ENCODE data around the gene LDLRAD2. TPM values are rescaled to one million over a fixed set of nuclear protein-coding genes. Genes with fewer than 3 reads are reported as not detected.
"Not testable (repeated sequence)": the region's sequence is repeated elsewhere in the genome, so short reads cannot be mapped to it uniquely, and the experiment has no call there.

The LDLRAD2 gene
- total RNA-seq, 1 experiment from 2014 or later = 1.0 TPM

DNA sequence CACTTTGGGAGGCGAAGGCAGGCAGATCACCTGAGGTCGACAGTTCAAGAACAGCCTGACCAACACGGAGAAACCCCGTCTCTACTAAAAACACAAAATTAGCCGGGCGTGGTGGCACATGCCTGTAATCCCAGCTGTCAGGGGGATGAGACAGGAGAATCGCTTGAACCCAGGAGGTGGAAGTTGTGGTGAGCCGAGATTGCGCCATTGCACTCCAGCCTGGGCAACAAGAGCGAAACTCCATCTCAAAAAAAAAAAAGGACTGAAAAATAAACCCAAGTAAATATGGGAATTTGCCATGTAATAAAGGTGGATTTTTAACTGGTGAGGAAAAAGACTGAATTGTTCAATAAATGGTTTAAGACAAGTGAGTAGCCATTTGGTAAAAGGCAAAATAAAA is 40.4 kb upstream of the LDLRAD2 start:
- H3K9ac ChIP-seq (ENCODE audit: extremely low read depth, insufficient read length, low read length); H3K27ac ChIP-seq (ENCODE audit: insufficient read length, low read depth, low read length); H3K36me3 Mint-ChIP-seq (ENCODE audit: insufficient read depth in 1 of 3, low read depth in 3 of 3); H3K79me1 ChIP-seq (ENCODE audit: insufficient read depth, low read depth, low read length, poor library complexity, severe bottlenecking); H2BK15ac ChIP-seq (ENCODE audit: low read depth, low read length); H3K9me3 Mint-ChIP-seq; H3T11ph ChIP-seq (ENCODE audit: low read length); H3K4me1 ChIP-seq (ENCODE audit: insufficient read depth, low read length); H3K4me2 ChIP-seq (ENCODE audit: insufficient read depth, insufficient read length, low read length); H2BK20ac ChIP-seq (ENCODE audit: low read depth, low read length, poor library complexity, severe bottlenecking); H3K14ac ChIP-seq (ENCODE audit: insufficient read depth, low read length); H2AK5ac ChIP-seq (ENCODE audit: insufficient read length, low read length); H2AFZ ChIP-seq (ENCODE audit: low read length); H3K9me3 ChIP-seq (ENCODE audit: control insufficient read depth, low read depth, low read length); H3K4ac ChIP-seq (ENCODE audit: low read depth, low read length); H4K5ac ChIP-seq (ENCODE audit: insufficient read length, low read depth, low read length); H3K23ac ChIP-seq (ENCODE audit: insufficient read length, low read depth, low read length); DNase-seq; H3K18ac ChIP-seq (ENCODE audit: insufficient read length, low read depth, low read length); H3K4me3 Mint-ChIP-seq; H2BK5ac ChIP-seq (ENCODE audit: insufficient read length, low read length); H3K27me3 Mint-ChIP-seq (ENCODE audit: low read depth); H2BK12ac ChIP-seq (ENCODE audit: insufficient read length, low read depth, low read length); H3K23me2 ChIP-seq (ENCODE audit: insufficient read length, low read depth, low read length, poor library complexity, severe bottlenecking); H4K91ac ChIP-seq (ENCODE audit: insufficient read length, low read depth, low read length); H3K56ac ChIP-seq (ENCODE audit: insufficient read length, low read depth, low read length); H4K20me1 ChIP-seq (ENCODE audit: control insufficient read depth, insufficient read depth, insufficient read length); H3K4me1 Mint-ChIP-seq; H2BK120ac ChIP-seq (ENCODE audit: low read depth, low read length, poor library complexity, severe bottlenecking); H3K27ac Mint-ChIP-seq; H3K27me3 ChIP-seq (ENCODE audit: insufficient read depth, low read length); H4K8ac ChIP-seq (replicated peaks; ENCODE audit: insufficient read length, low read depth, low read length): not testable (repeated sequence)
- WGBS (ENCODE audit: extremely low coverage, insufficient read length, low lambda C conversion rate) = no CpG with 5 or more reads among the region's 10 CpGs
- H3K79me2 ChIP-seq (ENCODE audit: insufficient read depth, low read length) = peaks cover 39% of the 10 kb centered on the region
